Activated naive CD4-positive, alpha-beta T cell treated with anti-CD3 and anti-CD28 coated beads for 36 hours (primary cell): ENCODE data around the gene MTO1. TPM values are rescaled to one million over a fixed set of nuclear protein-coding genes. Genes with fewer than 3 reads are reported as not detected.
A peak's percentile ranks its signal among the peaks of the same experiment; 100 is the strongest.
"Not testable (repeated sequence)": the region's sequence is repeated elsewhere in the genome, so short reads cannot be mapped to it uniquely, and the experiment has no call there.

Experiments
- CTCF ChIA-PET: fragments of 350-600 bp; sonication (Branson Sonifier 250); formaldehyde crosslinking; loops from one replicate; lab custom pipeline; 2021; ENCODE audit warnings: antibody characterized with exemption; lab: Charles Lee
- DNase-seq: peaks from one replicate; pipeline ENCODE4 v3.0.0-alpha.2; 2020
- H3K27ac Mint-ChIP-seq: one replicate; pipeline ENCODE4 v1.8.0; 2021; ENCODE audit warnings: mild to moderate bottlenecking, mixed read lengths
- H3K27me3 Mint-ChIP-seq: one replicate; pipeline ENCODE4 v1.8.0; 2021; ENCODE audit warnings: low read depth, mixed read lengths
- H3K36me3 Mint-ChIP-seq: one replicate; pipeline ENCODE4 v1.8.0; 2021; ENCODE audit warnings: low read depth, mixed read lengths
- H3K4me1 Mint-ChIP-seq: one replicate; pipeline ENCODE4 v1.8.0; 2021; ENCODE audit warnings: low read depth, mixed read lengths
- H3K4me3 Mint-ChIP-seq: one replicate; pipeline ENCODE4 v1.8.0; 2021; ENCODE audit warnings: mild to moderate bottlenecking, moderate library complexity, mixed read lengths
- H3K9me3 Mint-ChIP-seq: one replicate; pipeline ENCODE4 v1.8.0; 2021; ENCODE audit warnings: mixed read lengths
- intact Hi-C: fragments of 100-400 bp; cut with micrococcal nuclease; formaldehyde crosslinking; loops from one replicate; pipeline ENCODE4 v1.15.1; 2023
- total RNA-seq, 2 experiments: library from RNA; stranded (reverse); gene quantifications; one replicate each; pipeline ENCODE4 v1.2.3, GENCODE V29; 2021

The MTO1 gene
- total RNA-seq, 2 experiments from 2014 or later: 38.7 to 47.1 TPM

- Mint-ChIP-seq H3K4me1 (peaks cover 3% of the 10 kb centered on the region), H3K27me3 (no peaks in the 10 kb centered on the region), H3K36me3 (peaks cover 20% of the 10 kb centered on the region), H3K4me3 (no peak overlapping the region), H3K27ac (no peak overlapping the region), H3K9me3 (no peaks in the 10 kb centered on the region)
- CTCF ChIA-PET: interaction anchor here (0.6 kb wide), 1 partner anchor 58 kb away, joined by 3 read pairs; no protein-coding TSS in a partner anchor
- intact Hi-C loops: loop anchor here (5.0 kb wide), 1 partner anchor 34 kb away; no protein-coding TSS in a partner anchor
- no peak for DNase-seq
Measured at GRCh38 chr6:73506246-73506645, 44.7 kb downstream of the MTO1 start.

GRCh38 chr6:73508776-73509175 is 47.2 kb downstream of the MTO1 start:
- Mint-ChIP-seq H3K27ac (no peak overlapping the region), H3K27me3 (no peaks in the 10 kb centered on the region), H3K9me3 (no peaks in the 10 kb centered on the region), H3K4me3 (no peak overlapping the region), H3K4me1 (peaks cover 7% of the 10 kb centered on the region), H3K36me3 (peaks cover 11% of the 10 kb centered on the region)
- CTCF ChIA-PET: interaction anchor here (0.8 to 1.5 kb wide), 3 partner anchors 102 to 145 kb away, joined by 3 to 4 read pairs (median 4); no protein-coding TSS in a partner anchor
- intact Hi-C loops: loop anchor here (5.0 kb wide), 1 partner anchor 36 kb away; no protein-coding TSS in a partner anchor
- no peak for DNase-seq

GRCh38 chr6:73509851-73510250 is 48.3 kb downstream of the MTO1 start:
- Mint-ChIP-seq H3K9me3 (no peaks in the 10 kb centered on the region), H3K27ac (peak overlapping the region; percentile 21), H3K4me3 (no peak overlapping the region), H3K27me3 (no peaks in the 10 kb centered on the region), H3K36me3 (peaks cover 7% of the 10 kb centered on the region), H3K4me1 (peaks cover 7% of the 10 kb centered on the region)
- intact Hi-C loops: loop anchor here (5.0 kb wide), 1 partner anchor 38 kb away; no protein-coding TSS in a partner anchor
- DNase-seq: no peak
- CTCF ChIA-PET: interaction anchor here (1.1 kb wide), 1 partner anchor 143 kb away, joined by 4 read pairs; no protein-coding TSS in a partner anchor

GRCh38 chr6:73511796-73512195 is 50.3 kb downstream of the MTO1 start:
- CTCF ChIA-PET: no interaction called here
- no peak for DNase-seq
- H3K27me3 Mint-ChIP-seq: no peaks in the 10 kb centered on the region
- no peak overlapping the region for H3K4me3 Mint-ChIP-seq
- H3K9me3 Mint-ChIP-seq: no peaks in the 10 kb centered on the region
- intact Hi-C loops: no loop called here
- H3K36me3 Mint-ChIP-seq: peaks cover 13% of the 10 kb centered on the region
- H3K27ac Mint-ChIP-seq: no peak overlapping the region
- peaks cover 17% of the 10 kb centered on the region for H3K4me1 Mint-ChIP-seq

- DNase-seq: no peak
- CTCF ChIA-PET: interaction anchor here (0.6 to 5.2 kb wide), 9 partner anchors 10 to 139 kb away, joined by 3 to 44 read pairs (median 4); partner anchors contain the start of gene MTO1
- H3K36me3 Mint-ChIP-seq: peaks cover 27% of the 10 kb centered on the region
- no peak overlapping the region for H3K4me3 Mint-ChIP-seq
- peak overlapping the region; percentile 32 for H3K27ac Mint-ChIP-seq
- H3K9me3 Mint-ChIP-seq: no peaks in the 10 kb centered on the region
- H3K4me1 Mint-ChIP-seq: peaks cover 26% of the 10 kb centered on the region
- intact Hi-C loops: no loop called here
- H3K27me3 Mint-ChIP-seq: no peaks in the 10 kb centered on the region
Measured at GRCh38 chr6:73513496-73513854, 51.9 kb downstream of the MTO1 start.

GRCh38 chr6:73514746-73515110 is 53.2 kb downstream of the MTO1 start:
- Mint-ChIP-seq H3K27ac (peak overlapping the region; percentile 83), H3K27me3 (no peaks in the 10 kb centered on the region), H3K4me3 (peak overlapping the region; percentile 4), H3K36me3 (peaks cover 40% of the 10 kb centered on the region), H3K9me3 (no peaks in the 10 kb centered on the region), H3K4me1 (peaks cover 25% of the 10 kb centered on the region)
- CTCF ChIA-PET: interaction anchor here (1.0 to 5.2 kb wide), 4 partner anchors 9 to 97 kb away, joined by 3 to 44 read pairs (median 5); no protein-coding TSS in a partner anchor
- intact Hi-C loops: loop anchor here (1.0 to 2.0 kb wide), 4 partner anchors 46 to 218 kb away; no protein-coding TSS in a partner anchor
- no peak for DNase-seq

GRCh38 chr6:73515204-73515655 is 53.7 kb downstream of the MTO1 start:
- intact Hi-C loops: loop anchor here (1.0 to 2.0 kb wide), 4 partner anchors 45 to 218 kb away; no protein-coding TSS in a partner anchor
- H3K9me3 Mint-ChIP-seq: no peaks in the 10 kb centered on the region
- peak overlapping the region; percentile 83 for H3K27ac Mint-ChIP-seq
- peaks cover 4% of the 10 kb centered on the region for H3K27me3 Mint-ChIP-seq
- CTCF ChIA-PET: interaction anchor here (0.7 to 5.2 kb wide), 5 partner anchors 9 to 97 kb away, joined by 3 to 44 read pairs (median 4); no protein-coding TSS in a partner anchor
- peak overlapping the region; percentile 4 for H3K4me3 Mint-ChIP-seq
- no peak for DNase-seq
- peaks cover 45% of the 10 kb centered on the region for H3K36me3 Mint-ChIP-seq
- H3K4me1 Mint-ChIP-seq: peaks cover 24% of the 10 kb centered on the region

GRCh38 chr6:73516514-73517489 is 55.3 kb downstream of the MTO1 start:
- CTCF ChIA-PET: interaction anchor here (1.2 to 5.2 kb wide), 3 partner anchors 89 to 95 kb away, joined by 3 to 44 read pairs (median 3); no protein-coding TSS in a partner anchor
- intact Hi-C loops: no loop called here
- Mint-ChIP-seq H3K27ac (peak overlapping the region; percentile 83), H3K4me3 (peak overlapping the region; percentile 73), H3K4me1 (peaks cover 20% of the 10 kb centered on the region), H3K9me3 (no peaks in the 10 kb centered on the region), H3K27me3 (peaks cover 4% of the 10 kb centered on the region), H3K36me3 (peaks cover 53% of the 10 kb centered on the region)
- no peak for DNase-seq

- H3K27me3 Mint-ChIP-seq, DNase-seq, intact Hi-C loops, H3K9me3 Mint-ChIP-seq: not testable (repeated sequence)
- Mint-ChIP-seq H3K4me1 (peaks cover 27% of the 10 kb centered on the region), H3K36me3 (peaks cover 53% of the 10 kb centered on the region), H3K27ac (peak overlapping the region; percentile 99), H3K4me3 (peak overlapping the region; percentile 93)
- CTCF ChIA-PET: interaction anchor here (0.6 to 0.7 kb wide), 2 partner anchors 58 to 92 kb away, joined by 3 to 4 read pairs; no protein-coding TSS in a partner anchor
Measured at GRCh38 chr6:73518100-73518981, 56.8 kb downstream of the MTO1 start.

GRCh38 chr6:73518982-73519881 is 57.7 kb downstream of the MTO1 start:
- not testable (repeated sequence) for H3K9me3 Mint-ChIP-seq
- peaks cover 32% of the 10 kb centered on the region for H3K4me1 Mint-ChIP-seq

More at GRCh38 chr6:73518982-73519881, 57.7 kb downstream of the MTO1 start:
- peak overlapping the region; percentile 99 for H3K27ac Mint-ChIP-seq
- peak overlapping the region; percentile 93 for H3K4me3 Mint-ChIP-seq
- H3K27me3 Mint-ChIP-seq, DNase-seq, intact Hi-C loops: not testable (repeated sequence)
- H3K36me3 Mint-ChIP-seq: peaks cover 53% of the 10 kb centered on the region
- CTCF ChIA-PET: interaction anchor here (1.1 kb wide), 1 partner anchor 133 kb away, joined by 3 read pairs; no protein-coding TSS in a partner anchor
